GM12878 (cell line): ENCODE measurements around the gene TBCCD1. TPM values are rescaled to one million over a fixed set of nuclear protein-coding genes. Genes with fewer than 3 reads are reported as not detected.

ENCODE experiments used
- ATAC-seq: fragments of 200-7000 bp; cut with Tn5 transposase; 3 replicates; pipeline ENCODE4 v1.9.1; 2020; ENCODE audit warnings: mild to moderate bottlenecking, moderate library complexity
- BruUV-seq: library from RNA; stranded (reverse); fragments of 400-500 nt; replicated peaks from 2 replicates; lab custom pipeline; 2021; lab: Mats Ljungman, UMichigan
- CTCF ChIA-PET: fragments of 300-600 bp; sonication (Branson Sonifier 250); formaldehyde crosslinking; extraction: SDS; loops from one replicate; lab custom pipeline; 2021; ENCODE audit warnings: inconsistent platforms; lab: Yijun Ruan, JAX
- POLR2A ChIA-PET: fragments of 350-600 bp; formaldehyde crosslinking; extraction: SDS; loops from one replicate; lab custom pipeline; 2021; ENCODE audit warnings: inconsistent platforms; lab: Charles Lee
- RAD21 ChIA-PET: fragments of 300-600 bp; sonication (Branson Sonifier 250); formaldehyde crosslinking; loops from one replicate; lab custom pipeline; 2023; ENCODE audit warnings: antibody characterized with exemption; ENCODE audit not compliant: unreplicated experiment; lab: Charles Lee
- SMC1A ChIA-PET: fragments of 300-600 bp; sonication (Branson Sonifier 250); formaldehyde crosslinking; loops from one replicate; lab custom pipeline; 2023; ENCODE audit not compliant: unreplicated experiment, uncharacterized antibody; lab: Charles Lee
- DNase-seq: peaks from one replicate; pipeline ENCODE4 v3.0.0-alpha.2; 2011; ENCODE audit warnings: low read depth, low spot score
- FAIRE-seq: peaks from 3 replicates; lab custom pipeline; 2011; peaks lifted over from hg19 to GRCh38; lab: Jason Lieb, UNC
- H2AFZ ChIP-seq: 2 replicates; pipeline ENCODE4 v1.6.0; 2011; ENCODE audit warnings: low read depth, low read length, control low read depth; ENCODE audit not compliant: control insufficient read depth
- H3K27ac ChIP-seq: 2 replicates; pipeline ENCODE4 v1.5.1; 2011; ENCODE audit warnings: control low read depth; ENCODE audit not compliant: control insufficient read depth, insufficient read depth
- H3K27me3 ChIP-seq, 2 experiments: replicated peaks in 1 of 2; 2 replicates each; pipeline versions ENCODE4 v1.6.0 to v1.6.1; 2011; ENCODE audit warnings: low read length in 1 of 2; ENCODE audit not compliant: control insufficient read depth in 2 of 2, insufficient read depth in 2 of 2
- H3K36me3 ChIP-seq, 2 experiments: 2 replicates each; pipeline ENCODE4 v1.5.1; 2011; ENCODE audit warnings: low read length in 1 of 2; ENCODE audit not compliant: control insufficient read depth in 2 of 2, insufficient read depth in 2 of 2
- H3K4me1 ChIP-seq: 2 replicates; pipeline ENCODE4 v1.6.1; 2011; ENCODE audit warnings: mild to moderate bottlenecking, low read length, moderate library complexity, mixed read lengths; ENCODE audit not compliant: control insufficient read depth, insufficient read depth
- H3K4me2 ChIP-seq: 2 replicates; pipeline ENCODE4 v1.6.0; 2011; ENCODE audit warnings: control low read depth; ENCODE audit not compliant: control insufficient read depth, insufficient read depth
- H3K4me3 ChIP-seq: fragments of 200-600 bp; sonication (generic); 2 replicates; pipeline ENCODE4 v1.5.1; 2016
- H3K79me2 ChIP-seq: 2 replicates; pipeline ENCODE4 v1.6.0; 2011; ENCODE audit warnings: low read length; ENCODE audit not compliant: control insufficient read depth, insufficient read depth
- H3K9ac ChIP-seq: 2 replicates; pipeline ENCODE4 v1.8.0; 2011; ENCODE audit warnings: low read length, control low read depth, mixed read lengths; ENCODE audit not compliant: control insufficient read depth, insufficient read depth
- H3K9me3 ChIP-seq: replicated peaks from 3 replicates; pipeline ENCODE4 v1.5.1; 2011; ENCODE audit warnings: mild to moderate bottlenecking, low read length; ENCODE audit not compliant: control insufficient read depth, insufficient read depth
- H4K20me1 ChIP-seq: 2 replicates; pipeline ENCODE4 v1.6.0; 2011; ENCODE audit not compliant: control insufficient read depth, insufficient read depth
- BHLHE40 ChIP-seq, 2 experiments: fragments of 450-650 bp in 1 of 2; IDR thresholded peaks; 2 replicates each; pipeline ENCODE4 v1.6.1; 2011 to 2017; ENCODE audit warnings: low read depth in 2 of 2, borderline replicate concordance in 1 of 2, improper control_type of control experiment in 1 of 2, low read length in 1 of 2, mild to moderate bottlenecking in 1 of 2
- E2F8 ChIP-seq: fragments of 450-650 bp; IDR thresholded peaks from 2 replicates; pipeline ENCODE4 v1.6.1; 2018; ENCODE audit warnings: mild to moderate bottlenecking, low read depth, moderate library complexity; ENCODE audit not compliant: partially characterized antibody
- EED ChIP-seq: sonication (generic); IDR thresholded peaks from 2 replicates; pipeline ENCODE4 v1.6.1; 2016; ENCODE audit warnings: antibody characterized with exemption, low read depth
- HCFC1 ChIP-seq: fragments of 150-350 bp; IDR thresholded peaks from 2 replicates; pipeline ENCODE4 v1.6.1; 2014; ENCODE audit warnings: low read length
- KLF5 ChIP-seq: fragments of 450-650 bp; IDR thresholded peaks from 2 replicates; pipeline ENCODE4 v1.6.1; 2014; ENCODE audit warnings: mild to moderate bottlenecking; ENCODE audit not compliant: partially characterized antibody
- NFYB ChIP-seq: IDR thresholded peaks from 2 replicates; pipeline ENCODE4 v1.6.1; 2011; ENCODE audit warnings: low read depth, mild to moderate bottlenecking, low read length, improper control_type of control experiment, moderate library complexity; ENCODE audit not compliant: insufficient read depth
- NR2C1 ChIP-seq: fragments of 450-650 bp; IDR thresholded peaks from 2 replicates; pipeline ENCODE4 v1.6.1; 2017; ENCODE audit warnings: antibody characterized with exemption, mild to moderate bottlenecking, moderate library complexity
- RELB ChIP-seq: fragments of 450-650 bp; IDR thresholded peaks from 2 replicates; pipeline ENCODE4 v1.6.1; 2017; ENCODE audit warnings: low read depth, mild to moderate bottlenecking, moderate library complexity
- TCF7 ChIP-seq: IDR thresholded peaks from 2 replicates; pipeline ENCODE4 v1.6.1; 2014; ENCODE audit warnings: antibody characterized with exemption, borderline replicate concordance
- ZNF622 ChIP-seq: fragments of 450-650 bp; IDR thresholded peaks from 2 replicates; pipeline ENCODE4 v1.6.1; 2017; ENCODE audit warnings: mild to moderate bottlenecking, inconsistent platforms
- in situ Hi-C: fragments of 300-500 bp; cut with MboI; formaldehyde crosslinking; loops from 9 replicates; pipeline ENCODE4 v1.14.3; 2018; ENCODE audit warnings: mixed read lengths
- intact Hi-C: fragments of 100-400 bp; cut with micrococcal nuclease; formaldehyde crosslinking; loops from one replicate; pipeline ENCODE4 v1.14.2; 2022; ENCODE audit not compliant: unreplicated experiment
- polyA plus RNA-seq, 11 experiments: library from polyadenylated mRNA; depleted of rRNA in 4 of 11; unstranded in 6 of 11; stranded (reverse) in 5 of 11; fragments of >200 nt; fragmentation: Nextera tagmentation in 4 of 11; fragmentation: Illumina TruSeq in 1 of 11; extraction: Ambion mirVana in 4 of 11; extraction: Trizol in 1 of 11; gene quantifications; 1 replicate in 1 of 11; 2 replicates in 10 of 11; pipeline versions ENCODE4 v1.2.1 to v1.2.3, GENCODE V29; 2011 to 2016; ENCODE audit warnings: inconsistent platforms in 2 of 11, missing spikeins in 2 of 11, low read depth in 1 of 11
- total RNA-seq, 4 experiments: library from RNA; depleted of rRNA in 3 of 4; stranded (reverse); fragments of >200 nt in 3 of 4; fragmentation: Illumina TruSeq in 1 of 4; extraction: Trizol in 1 of 4; gene quantifications; 2 replicates each; pipeline versions ENCODE4 v1.2.1 to v1.2.3, GENCODE V29; 2013 to 2021

The TBCCD1 gene
- total and polyA plus RNA-seq, 10 of the 15 experiments (the other 5 are each of a cell fraction or from before 2014, with no cell fraction given): 6.9 to 23.4 (median 14.7) TPM

GRCh38 chr3:186605561-186606545 is 38.7 kb upstream of the TBCCD1 start (continued):
- TF ChIP-seq E2F8: no peak
- no peak for TF ChIP-seq ZNF622
- no peak for TF ChIP-seq EED
- no peak for TF ChIP-seq KLF5

- no peak for DNase-seq
- RAD21 ChIA-PET: interaction anchor here (1.6 kb wide), 1 partner anchor 12 kb away, joined by 3 read pairs; no protein-coding TSS in a partner anchor
- FAIRE-seq: no peak
Measured at GRCh38 chr3:186605078-186605477, 37.9 kb upstream of the TBCCD1 start.

More at GRCh38 chr3:186605078-186605477, 37.9 kb upstream of the TBCCD1 start:
- ChIA-PET SMC1A (interaction anchor here (1.2 kb wide), 1 partner anchor 10 kb away, joined by 3 read pairs; no protein-coding TSS in a partner anchor), POLR2A (no interaction called here), CTCF (interaction anchor here (1.8 kb wide), 1 partner anchor 10 kb away, joined by 6 read pairs; no protein-coding TSS in a partner anchor)
- no peak for ATAC-seq
- no peak overlapping the region for H3K4me3 ChIP-seq
- H3K36me3 ChIP-seq: no peaks in the 10 kb centered on the region
- H3K79me2 ChIP-seq: no peaks in the 10 kb centered on the region
- H3K4me1 ChIP-seq: no peaks in the 10 kb centered on the region
- BruUV-seq: no TSS peak
- no peak overlapping the region for H3K27ac ChIP-seq
- no peaks in the 10 kb centered on the region for H3K9me3 ChIP-seq
- no peak overlapping the region for H2AFZ ChIP-seq
- TF ChIP-seq BHLHE40 (IDR thresholded peaks at IDR 0.05; ENCODE audit: borderline replicate concordance in 1 of 2, low read depth in 2 of 2, low read length in 1 of 2): no peak
- TF ChIP-seq NFYB: no peak
- no peak for TF ChIP-seq RELB
- TF ChIP-seq HCFC1: no peak
- no peak for TF ChIP-seq NR2C1
- TF ChIP-seq TCF7: no peak
- H3K4me2 ChIP-seq: no peak overlapping the region
- H3K27me3 ChIP-seq: no peaks in the 10 kb centered on the region
- in situ Hi-C loops (loop anchor here (5.0 kb wide), 1 partner anchor 623 kb away; no protein-coding TSS in a partner anchor), intact Hi-C loops (no loop called here)
- no peak overlapping the region for H3K9ac ChIP-seq
- H4K20me1 ChIP-seq: no peaks in the 10 kb centered on the region
